ENCODE data around the gene ELAVL2. TPM values are rescaled to one million over a fixed set of nuclear protein-coding genes. Genes with fewer than 3 reads are reported as not detected.

Gene ELAVL2
- total RNA-seq, 1 experiment from 2014 or later = 16.8 TPM

- Histone ChIP-seq H3K23me2 (ENCODE audit: insufficient read length, low read depth, low read length, poor library complexity, severe bottlenecking) (no peaks in the 10 kb centered on the region), H3K9ac (ENCODE audit: extremely low read depth, insufficient read length, low read length) (no peak overlapping the region), H2BK120ac (ENCODE audit: low read depth, low read length, poor library complexity, severe bottlenecking) (no peak overlapping the region), H3T11ph (ENCODE audit: low read length) (no peak overlapping the region), H3K9me3 (ENCODE audit: control insufficient read depth, low read depth, low read length) (no peaks in the 10 kb centered on the region), H4K91ac (ENCODE audit: insufficient read length, low read depth, low read length) (no peak overlapping the region), H3K79me1 (ENCODE audit: insufficient read depth, low read depth, low read length, poor library complexity, severe bottlenecking) (no peaks in the 10 kb centered on the region), H2AFZ (ENCODE audit: low read length) (no peak overlapping the region), H3K4ac (ENCODE audit: low read depth, low read length) (no peak overlapping the region), H4K20me1 (ENCODE audit: control insufficient read depth, insufficient read depth, insufficient read length) (no peaks in the 10 kb centered on the region), H4K8ac (replicated peaks; ENCODE audit: insufficient read length, low read depth, low read length) (no peak overlapping the region), H3K56ac (ENCODE audit: insufficient read length, low read depth, low read length) (no peak overlapping the region), H2AK5ac (ENCODE audit: insufficient read length, low read length) (no peak overlapping the region), H3K27me3 (ENCODE audit: insufficient read depth, low read length) (peaks cover 2% of the 10 kb centered on the region; the same call in 1 of the 2 replicates), H3K27ac (ENCODE audit: insufficient read length, low read depth, low read length) (no peak overlapping the region), H4K5ac (ENCODE audit: insufficient read length, low read depth, low read length) (no peak overlapping the region), H3K18ac (ENCODE audit: insufficient read length, low read depth, low read length) (no peak overlapping the region), H2BK5ac (ENCODE audit: insufficient read length, low read length) (no peak overlapping the region), H2BK12ac (ENCODE audit: insufficient read length, low read depth, low read length) (no peak overlapping the region), H2BK20ac (ENCODE audit: low read depth, low read length, poor library complexity, severe bottlenecking) (no peak overlapping the region), H3K23ac (ENCODE audit: insufficient read length, low read depth, low read length) (no peak overlapping the region), H3K4me2 (ENCODE audit: insufficient read depth, insufficient read length, low read length) (no peak overlapping the region), H3K14ac (ENCODE audit: insufficient read depth, low read length) (no peak overlapping the region), H3K4me1 (ENCODE audit: insufficient read depth, low read length) (no peaks in the 10 kb centered on the region; the same call in 1 of the 2 replicates), H2BK15ac (ENCODE audit: low read depth, low read length) (no peak overlapping the region), H3K79me2 (ENCODE audit: insufficient read depth, low read length) (no peaks in the 10 kb centered on the region)
- no peak for DNase-seq
- Mint-ChIP-seq H3K9me3 (no peaks in the 10 kb centered on the region), H3K27me3 (ENCODE audit: low read depth) (peaks cover 10% of the 10 kb centered on the region), H3K4me3 (no peak overlapping the region), H3K4me1 (peaks cover 7 to 13% of the 10 kb centered on the region in 2 experiments), H3K27ac (no peak overlapping the region), H3K36me3 (ENCODE audit: insufficient read depth in 1 of 3, low read depth in 3 of 3) (no peaks in the 10 kb centered on the region)
- WGBS (ENCODE audit: extremely low coverage, insufficient read length, low lambda C conversion rate) = no CpG with 5 or more reads among the region's 5 CpGs
- TF ChIP-seq, protein P1, sequence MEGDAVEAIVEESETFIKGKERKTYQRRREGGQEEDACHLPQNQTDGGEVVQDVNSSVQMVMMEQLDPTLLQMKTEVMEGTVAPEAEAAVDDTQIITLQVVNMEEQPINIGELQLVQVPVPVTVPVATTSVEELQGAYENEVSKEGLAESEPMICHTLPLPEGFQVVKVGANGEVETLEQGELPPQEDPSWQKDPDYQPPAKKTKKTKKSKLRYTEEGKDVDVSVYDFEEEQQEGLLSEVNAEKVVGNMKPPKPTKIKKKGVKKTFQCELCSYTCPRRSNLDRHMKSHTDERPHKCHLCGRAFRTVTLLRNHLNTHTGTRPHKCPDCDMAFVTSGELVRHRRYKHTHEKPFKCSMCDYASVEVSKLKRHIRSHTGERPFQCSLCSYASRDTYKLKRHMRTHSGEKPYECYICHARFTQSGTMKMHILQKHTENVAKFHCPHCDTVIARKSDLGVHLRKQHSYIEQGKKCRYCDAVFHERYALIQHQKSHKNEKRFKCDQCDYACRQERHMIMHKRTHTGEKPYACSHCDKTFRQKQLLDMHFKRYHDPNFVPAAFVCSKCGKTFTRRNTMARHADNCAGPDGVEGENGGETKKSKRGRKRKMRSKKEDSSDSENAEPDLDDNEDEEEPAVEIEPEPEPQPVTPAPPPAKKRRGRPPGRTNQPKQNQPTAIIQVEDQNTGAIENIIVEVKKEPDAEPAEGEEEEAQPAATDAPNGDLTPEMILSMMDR (conservative IDR thresholded peaks at IDR 0.05) = no peak
These were observed 11.0 kb upstream of the ELAVL2 start for GRCh38 chr9:23837038-23837437.
